DOHH2 (cell line): ENCODE results near the gene RPL10.

Source experiments
- CTCF ChIP-seq: fragments of 200-600 bp; sonication (generic); IDR thresholded peaks from one replicate; pipeline ENCODE4 v1.5.1; 2014; ENCODE audit warnings: antibody characterized with exemption, mild to moderate bottlenecking, low read depth, low read length; ENCODE audit not compliant: poor library complexity, severe bottlenecking
- EZH2phosphoT487 ChIP-seq: fragments of 200-600 bp; sonication (generic); IDR thresholded peaks from 2 replicates; pipeline ENCODE4 v1.6.1; 2017; ENCODE audit warnings: borderline replicate concordance, mild to moderate bottlenecking, antibody characterized with exemption, low read length, moderate library complexity, mixed read lengths

- TF ChIP-seq CTCF (no peak), EZH2phosphoT487 (no peak)
These were observed 33.2 kb downstream of the RPL10 start for GRCh38 chrX:154431341-154431740.
